GM18511 (cell line): ENCODE measurements around the gene OGFOD1.

Experiments used
- ATAC-seq: cut with Tn5 transposase; IDR thresholded peaks from one replicate; pipeline ENCODE4 v1.9.1; 2021; ENCODE audit warnings: mild to moderate bottlenecking, moderate library complexity; ENCODE audit not compliant: unreplicated experiment

Gene OGFOD1

GRCh38 chr16:56450986-56451752 is at the start of gene OGFOD1, which contains the start of gene NUDT21:
Gene OGFOD1, plus strand, starts transcription at chr16:56451554. Its CDS starts 59 bp downstream, at chr16:56451613.
Gene NUDT21, minus strand, starts transcription at chr16:56451332. Its CDS starts 130 bp downstream, at chr16:56451202.
- peak; percentile 97 for ATAC-seq

GRCh38 chr16:56405977-56406672 is 45.2 kb upstream of the OGFOD1 start:
- no peak for ATAC-seq

GRCh38 chr16:56408379-56409098 is 42.8 kb upstream of the OGFOD1 start:
- ATAC-seq, result no peak

GRCh38 chr16:56409195-56409594 is 42.2 kb upstream of the OGFOD1 start:
- ATAC-seq, result no peak

GRCh38 chr16:56411123-56411522 is 40.2 kb upstream of the OGFOD1 start:
- no peak for ATAC-seq

- ATAC-seq, result no peak
These were observed 39.7 kb upstream of the OGFOD1 start for GRCh38 chr16:56411624-56412023.

- no peak for ATAC-seq
These were observed 38.0 kb upstream of the OGFOD1 start for GRCh38 chr16:56413381-56413780.

- ATAC-seq, result no peak
These were observed 37.0 kb upstream of the OGFOD1 start for GRCh38 chr16:56414366-56414765.

- ATAC-seq, result no peak
These were observed 35.5 kb upstream of the OGFOD1 start for GRCh38 chr16:56415875-56416274.

GRCh38 chr16:56417138-56417537 is 34.2 kb upstream of the OGFOD1 start:
- ATAC-seq, result no peak

- no peak for ATAC-seq
These were observed 31.4 kb upstream of the OGFOD1 start for GRCh38 chr16:56419740-56420548.

- no peak for ATAC-seq
These were observed 30.7 kb upstream of the OGFOD1 start for GRCh38 chr16:56420613-56421012.

GRCh38 chr16:56421313-56421712 is 30.0 kb upstream of the OGFOD1 start:
- no peak for ATAC-seq

- no peak for ATAC-seq
These were observed 29.2 kb upstream of the OGFOD1 start for GRCh38 chr16:56421976-56422669.

- no peak for ATAC-seq
These were observed 28.4 kb upstream of the OGFOD1 start for GRCh38 chr16:56422896-56423441.

- no peak for ATAC-seq
These were observed 27.6 kb upstream of the OGFOD1 start for GRCh38 chr16:56423584-56424403.

GRCh38 chr16:56424404-56424764 is 27.0 kb upstream of the OGFOD1 start:
- ATAC-seq, result no peak

- ATAC-seq, result peak; percentile 34
These were observed 26.4 kb upstream of the OGFOD1 start for GRCh38 chr16:56424791-56425438.

GRCh38 chr16:56425439-56425832 is 25.9 kb upstream of the OGFOD1 start, which contains the start of gene AMFR:
Gene AMFR, minus strand, starts transcription at chr16:56425545. Its CDS starts 218 bp downstream, at chr16:56425327.
- ATAC-seq, result peak; percentile 78
